H1 (cell line): ENCODE results near the gene BCAS3.

Source experiments
- CTCF ChIP-seq, 3 experiments: IDR thresholded peaks; 1 replicate in 2 of 3; 2 replicates in 1 of 3; pipeline versions ENCODE4 v1.5.1 to v1.6.1; 2011; ENCODE audit warnings: low read length in 3 of 3, mild to moderate bottlenecking in 3 of 3, inconsistent platforms in 2 of 3, low read depth in 1 of 3, moderate library complexity in 1 of 3; ENCODE audit not compliant: insufficient read depth in 1 of 3; ENCODE audit errors: control extremely low read depth in 1 of 3
- MAX ChIP-seq: IDR thresholded peaks from 2 replicates; pipeline ENCODE4 v1.6.1; 2012; ENCODE audit warnings: inconsistent platforms
- POLR2AphosphoS5 ChIP-seq: IDR thresholded peaks from 2 replicates; pipeline ENCODE4 v1.6.1; 2011; ENCODE audit warnings: low read depth, low read length

- TF ChIP-seq CTCF (IDR thresholded peaks at IDR 0.05; ENCODE audit: control extremely low read depth in 1 of 3, insufficient read depth in 1 of 3, low read depth in 1 of 3, low read length in 3 of 3) (no peak), POLR2AphosphoS5 (no peak), MAX (no peak)
Measured at GRCh38 chr17:60902399-60902798, 224.7 kb downstream of the BCAS3 start.
